Retinal pigment epithelial cell (primary cell): Measurements from ENCODE around the gene C2CD3.
"Not testable (repeated sequence)": the region's sequence is repeated elsewhere in the genome, so short reads cannot be mapped to it uniquely, and the experiment has no call there.

Experiments
- DNase-seq: peaks from one replicate; pipeline ENCODE4 v3.0.0-alpha.2; 2010; ENCODE audit warnings: low read depth
- H3K4me3 ChIP-seq: 2 replicates; pipeline ENCODE4 v1.5.1; 2011; ENCODE audit warnings: mild to moderate bottlenecking, low read length, control low read depth, moderate library complexity
- CTCF ChIP-seq: conservative IDR thresholded peaks from 2 replicates; pipeline ENCODE4 v1.5.1; 2011; ENCODE audit warnings: low read depth, low read length, control low read depth, inconsistent platforms

C2CD3 gene

GRCh38 chr11:74121804-74122203, 49.0 kb downstream of the C2CD3 start:
- no peak for DNase-seq
- no peak overlapping the region for H3K4me3 ChIP-seq
- TF ChIP-seq CTCF = no peak

- not testable (repeated sequence) for DNase-seq, H3K4me3 ChIP-seq
These were observed 50.4 kb downstream of the C2CD3 start for GRCh38 chr11:74120260-74121035.

GRCh38 chr11:74116719-74117118, 54.1 kb downstream of the C2CD3 start:
- no peak for TF ChIP-seq CTCF
- H3K4me3 ChIP-seq = no peak overlapping the region
- no peak for DNase-seq

- no peak overlapping the region for H3K4me3 ChIP-seq
- no peak for DNase-seq
- TF ChIP-seq CTCF = no peak
These were observed 57.9 kb downstream of the C2CD3 start for GRCh38 chr11:74112877-74113276.

- no peak overlapping the region for H3K4me3 ChIP-seq
- TF ChIP-seq CTCF = no peak
- no peak for DNase-seq
These were observed 64.7 kb downstream of the C2CD3 start for GRCh38 chr11:74106124-74106523.

- DNase-seq = no peak
- H3K4me3 ChIP-seq = no peak overlapping the region
- TF ChIP-seq CTCF = no peak
These were observed 68.5 kb downstream of the C2CD3 start for GRCh38 chr11:74102321-74102720.

GRCh38 chr11:74100735-74101134, 70.1 kb downstream of the C2CD3 start:
- no peak for DNase-seq
- no peak overlapping the region for H3K4me3 ChIP-seq
- no peak for TF ChIP-seq CTCF

GRCh38 chr11:74100231-74100630, 70.6 kb downstream of the C2CD3 start:
- TF ChIP-seq CTCF = no peak
- no peak for DNase-seq
- H3K4me3 ChIP-seq = no peak overlapping the region
